ENCODE data around the gene DIDO1.
A peak's percentile ranks its signal among the peaks of the same experiment; 100 is the strongest.

Gene DIDO1

DNA sequence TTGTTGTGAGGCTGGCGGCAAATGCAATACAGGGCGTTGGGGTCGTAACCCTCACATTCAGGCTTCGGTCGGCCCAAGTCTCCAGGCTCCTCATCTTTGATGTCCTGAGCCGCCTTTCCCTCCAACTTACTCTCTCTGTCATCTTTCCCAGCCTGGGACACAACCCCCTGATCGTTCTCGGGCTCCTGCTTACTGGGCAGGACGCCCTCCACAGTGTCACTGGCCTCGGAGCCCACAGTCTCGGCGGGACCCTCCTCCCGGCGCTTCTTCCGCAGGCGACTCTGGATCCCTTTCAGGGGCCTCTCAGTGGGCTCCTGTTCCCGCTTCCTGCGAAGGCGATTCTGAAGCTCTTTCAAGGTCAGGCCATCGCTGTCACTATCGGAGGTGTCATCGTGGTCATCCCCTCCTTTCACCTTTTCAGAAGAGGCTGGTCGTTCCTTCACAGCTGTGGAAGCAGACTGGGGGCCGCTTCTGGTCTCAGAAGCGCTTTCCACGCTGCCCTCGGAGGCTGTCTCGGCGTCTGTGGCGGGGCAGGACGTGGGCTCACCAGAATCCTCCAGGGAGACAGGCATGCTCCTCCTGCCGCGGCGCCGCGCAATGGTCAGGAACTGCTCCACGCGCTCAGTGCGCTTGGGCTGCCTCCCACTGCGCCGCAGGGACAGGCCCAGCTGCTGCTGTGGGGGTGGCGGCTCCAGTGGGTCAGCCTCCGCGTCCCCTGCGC is 15.4 kb downstream of the DIDO1 start:
- no peak for DNase-seq (ENCODE audit: low read depth)

GRCh38 chr20:62910217-62910766 is 16.0 kb downstream of the DIDO1 start:
- DNase-seq (ENCODE audit: low read depth) = no peak

DNA sequence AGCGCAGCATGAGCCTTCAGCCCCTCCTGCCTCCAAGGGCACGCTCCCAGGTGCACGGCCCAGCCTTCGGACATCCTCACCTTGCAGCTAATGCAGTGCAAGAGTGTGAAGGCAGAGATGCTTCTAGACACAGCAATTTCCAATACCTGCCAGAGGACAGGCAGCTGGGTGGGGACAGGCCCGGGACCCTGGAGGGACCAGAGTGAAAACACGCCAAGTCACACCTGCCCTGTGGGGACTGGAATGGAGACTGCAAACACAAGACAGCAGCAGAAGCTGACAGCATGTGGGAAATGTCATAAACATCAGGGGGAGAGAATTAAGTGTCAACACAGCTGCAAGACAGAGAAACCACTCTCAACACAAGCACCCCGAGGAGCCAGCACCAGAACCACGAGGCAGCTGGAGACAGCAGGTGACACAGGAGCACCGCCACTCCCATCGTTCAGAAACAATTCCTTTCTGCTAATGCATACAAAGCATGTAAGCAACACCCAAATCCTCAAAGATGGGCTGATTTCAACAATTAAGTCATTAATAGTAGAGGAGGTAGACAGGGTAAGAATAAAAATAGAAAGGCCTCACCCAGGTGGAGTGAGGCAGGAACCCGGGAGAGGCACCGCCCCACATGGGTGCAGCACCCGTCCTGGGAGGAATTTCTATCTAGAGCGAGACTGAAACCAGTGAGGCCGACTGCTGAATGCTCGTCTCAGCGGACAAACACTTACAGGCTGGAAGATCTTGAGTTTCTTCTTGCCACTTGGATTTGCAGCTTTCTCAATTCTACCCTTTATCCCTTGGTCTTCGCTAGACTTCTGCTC is 17.1 kb downstream of the DIDO1 start:
- DNase-seq (ENCODE audit: low read depth) = no peak

DNA sequence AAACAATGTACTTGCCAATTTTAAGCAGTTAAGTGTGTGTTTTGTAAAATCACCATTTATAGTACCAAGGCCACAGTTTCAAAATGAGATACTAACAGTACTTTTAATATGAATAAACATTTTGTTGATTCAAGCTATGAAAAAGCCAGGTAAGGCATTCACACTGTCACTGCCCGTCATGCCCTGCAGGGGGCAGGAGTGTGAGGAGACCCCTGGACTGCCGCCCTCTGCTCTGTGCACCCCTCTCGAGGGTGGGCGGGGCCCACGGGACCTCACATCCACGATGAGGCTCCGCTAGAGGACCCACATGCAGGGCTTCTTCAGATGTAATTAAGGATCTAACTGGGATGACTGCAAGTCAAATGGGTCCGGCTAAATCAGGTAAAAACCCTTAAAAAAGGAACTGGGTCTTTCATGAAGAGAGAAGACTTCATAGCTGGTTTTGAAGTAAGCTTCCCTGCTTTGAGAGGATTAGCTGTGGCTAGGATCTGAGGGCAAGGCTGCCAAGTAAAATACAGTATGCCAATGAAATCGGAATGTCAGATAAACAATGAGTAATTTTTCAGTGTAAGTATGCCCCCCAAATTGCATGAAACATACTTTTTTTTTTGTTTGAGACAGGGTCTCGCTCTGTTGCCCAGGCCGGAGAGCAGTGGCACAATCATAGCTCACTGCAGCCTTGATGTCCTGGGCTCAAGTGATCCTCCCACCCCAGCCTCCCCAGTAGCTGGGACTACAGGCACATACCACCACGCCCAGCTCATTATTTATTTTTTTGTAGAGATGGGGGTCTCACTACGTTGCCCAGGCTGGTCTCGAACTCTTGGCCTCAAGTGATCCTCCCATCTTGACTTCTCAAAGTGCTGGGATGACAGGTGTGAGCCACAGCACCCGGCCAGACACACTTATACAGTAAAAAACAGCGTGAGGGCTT is 18.7 kb downstream of the DIDO1 start:
- no peak for DNase-seq (ENCODE audit: low read depth)

DNA sequence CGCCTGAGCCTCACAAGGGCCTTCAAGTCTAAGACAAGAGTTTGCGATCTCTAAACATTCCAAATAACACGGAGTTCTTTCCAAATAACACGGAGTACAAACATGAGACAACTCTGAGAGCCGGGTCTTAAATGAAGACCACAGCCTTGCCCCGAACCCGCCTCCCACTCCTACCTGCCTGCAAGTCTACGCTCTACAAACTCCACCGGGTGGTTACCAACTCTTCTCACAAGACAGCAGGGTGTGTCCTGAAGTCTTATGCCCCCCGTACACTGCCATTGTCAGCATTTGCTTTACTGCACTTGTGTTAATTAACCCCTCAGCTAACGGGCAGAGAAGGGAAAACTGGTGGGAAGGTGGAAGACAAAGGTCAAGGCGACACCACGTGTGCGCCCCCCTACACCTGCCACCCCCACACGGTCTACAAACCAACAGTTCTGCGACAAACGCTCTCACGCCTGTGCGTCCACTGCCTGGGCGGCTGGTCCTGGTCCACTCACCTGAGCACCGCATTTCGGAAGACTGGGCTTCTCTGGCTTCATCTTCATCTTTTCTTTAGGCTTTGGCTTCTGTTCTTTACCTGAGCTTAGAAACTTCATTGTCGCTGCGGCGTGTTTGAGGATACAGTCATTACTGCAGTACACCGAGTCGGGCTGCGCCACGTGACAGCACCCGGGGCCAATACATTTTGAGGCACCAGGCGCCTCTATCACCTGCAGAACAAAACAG is 19.5 kb downstream of the DIDO1 start:
- DNase-seq (ENCODE audit: low read depth) = no peak

- no peak for DNase-seq (ENCODE audit: low read depth)
Measured at GRCh38 chr20:62906209-62906608, 20.1 kb downstream of the DIDO1 start.

- DNase-seq (ENCODE audit: low read depth) = no peak
Measured at GRCh38 chr20:62905536-62906117, 20.7 kb downstream of the DIDO1 start.

DNA sequence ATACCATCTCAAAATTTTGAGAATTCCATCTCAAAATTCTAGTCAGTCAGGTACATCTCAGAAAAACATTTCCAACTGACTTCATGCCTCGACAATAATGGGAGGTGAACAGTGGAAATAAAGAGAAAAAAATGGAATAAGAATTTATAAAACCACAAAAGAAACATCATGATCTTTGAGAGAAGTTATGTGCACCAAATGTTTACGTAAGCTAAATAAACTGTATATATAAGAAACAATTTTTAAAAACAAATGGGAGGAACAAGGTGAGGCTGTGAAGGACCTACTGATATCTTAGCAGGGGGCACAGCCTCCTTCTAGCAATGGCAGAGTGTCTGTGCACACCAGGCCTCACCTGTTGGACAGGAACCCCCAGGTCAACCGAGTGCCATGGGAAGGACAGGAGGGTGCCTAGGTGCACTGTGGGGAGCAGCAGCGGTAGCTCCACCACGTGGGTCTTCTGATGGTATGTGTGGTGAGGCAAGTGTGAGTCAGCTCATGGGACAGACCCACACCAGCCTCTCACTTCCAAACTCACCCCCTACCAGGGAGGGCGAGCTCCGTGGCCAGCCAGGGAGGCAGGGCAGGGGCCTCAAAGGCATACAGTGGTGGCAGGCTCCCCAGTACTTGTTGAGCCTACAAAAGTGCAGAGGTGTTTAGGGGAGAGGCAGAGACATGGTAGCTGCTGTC is 23.2 kb downstream of the DIDO1 start:
- no peak for DNase-seq (ENCODE audit: low read depth)

DNA sequence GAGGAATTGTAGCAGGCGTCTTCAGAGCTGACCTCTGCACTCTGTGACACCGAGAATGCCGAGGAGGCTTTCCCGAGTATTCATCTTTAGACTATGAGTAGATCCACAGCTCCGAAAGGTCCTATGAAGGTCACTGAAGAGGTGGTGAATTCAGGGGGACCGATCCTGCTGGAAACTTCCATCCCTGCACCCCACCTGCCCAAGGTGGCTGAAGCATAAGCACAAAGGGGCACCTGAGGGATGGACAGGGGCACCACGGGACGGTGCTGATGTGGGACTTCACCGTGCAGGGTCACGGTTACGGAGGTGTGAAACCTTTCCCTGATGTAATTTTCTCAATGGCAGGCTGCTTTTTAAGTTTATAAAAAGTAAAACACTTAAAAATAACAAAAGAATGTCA is 24.4 kb downstream of the DIDO1 start:
- no peak for DNase-seq (ENCODE audit: low read depth)

- DNase-seq (ENCODE audit: low read depth) = no peak
Measured at GRCh38 chr20:62900692-62901584, 25.4 kb downstream of the DIDO1 start.

GRCh38 chr20:62900052-62900691 is 26.1 kb downstream of the DIDO1 start:
- peak; percentile 53 for DNase-seq (ENCODE audit: low read depth)

DNA sequence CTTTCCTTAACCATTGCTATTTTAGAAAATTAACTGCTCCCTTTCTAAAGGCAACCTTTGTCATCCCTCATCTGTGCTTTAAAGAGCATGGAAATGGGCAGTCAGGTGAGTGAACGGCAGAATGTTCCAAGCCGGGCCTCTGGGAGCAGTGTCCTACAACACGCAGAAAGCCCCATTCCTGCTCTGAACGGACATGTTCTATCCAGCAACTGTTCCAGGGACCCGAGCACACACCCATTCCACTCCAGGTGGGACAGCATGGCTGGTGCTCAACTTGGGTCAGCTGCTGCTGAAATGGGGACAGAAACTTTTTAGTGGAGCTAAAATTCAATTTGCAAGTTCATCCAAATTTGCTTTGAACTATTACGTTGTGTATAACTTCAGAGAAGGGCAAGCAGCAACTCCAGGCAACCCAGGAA is 26.7 kb downstream of the DIDO1 start:
- no peak for DNase-seq (ENCODE audit: low read depth)

GRCh38 chr20:62898970-62899632 is 27.2 kb downstream of the DIDO1 start:
- DNase-seq (ENCODE audit: low read depth) = no peak

GRCh38 chr20:62898093-62898964 is 28.0 kb downstream of the DIDO1 start:
- DNase-seq (ENCODE audit: low read depth) = no peak

GRCh38 chr20:62897666-62898065 is 28.6 kb downstream of the DIDO1 start:
- DNase-seq (ENCODE audit: low read depth) = no peak

- DNase-seq (ENCODE audit: low read depth) = no peak
Measured at GRCh38 chr20:62896526-62896925, 29.8 kb downstream of the DIDO1 start.

GRCh38 chr20:62895539-62895938 is 30.8 kb downstream of the DIDO1 start:
- no peak for DNase-seq (ENCODE audit: low read depth)
